Astrocyte (in vitro differentiated cells and primary cell): ENCODE data around the gene IL17RE. TPM values are rescaled to one million over a fixed set of nuclear protein-coding genes. Genes with fewer than 3 reads are reported as not detected.
"Not testable (repeated sequence)": the region's sequence is repeated elsewhere in the genome, so short reads cannot be mapped to it uniquely, and the experiment has no call there.

ENCODE experiments used
- DNase-seq: peaks from one replicate; pipeline ENCODE4 v3.0.0-alpha.2; 2010; ENCODE audit warnings: low read depth
- FAIRE-seq: peaks from 2 replicates; lab custom pipeline; 2011; peaks lifted over from hg19 to GRCh38; lab: Jason Lieb, UNC
- H2AFZ ChIP-seq: 2 replicates; pipeline ENCODE4 v1.6.0; 2012; ENCODE audit warnings: low read depth, low read length, inconsistent platforms
- H3K27ac ChIP-seq: 2 replicates; pipeline ENCODE4 v1.5.1; 2011; ENCODE audit warnings: low read depth, low read length, inconsistent platforms
- H3K27me3 ChIP-seq: 2 replicates; pipeline ENCODE4 v1.6.0; 2011; ENCODE audit warnings: low read length, inconsistent platforms; ENCODE audit not compliant: insufficient read depth
- H3K36me3 ChIP-seq: 2 replicates; pipeline ENCODE4 v1.5.1; 2011; ENCODE audit warnings: low read length, inconsistent platforms; ENCODE audit not compliant: insufficient read depth
- H3K4me1 ChIP-seq: 2 replicates; pipeline ENCODE4 v1.5.1; 2011; ENCODE audit warnings: low read length, inconsistent platforms; ENCODE audit not compliant: insufficient read depth
- H3K4me2 ChIP-seq: 2 replicates; pipeline ENCODE4 v1.6.0; 2012; ENCODE audit warnings: low read length, inconsistent platforms
- H3K4me3 ChIP-seq: 2 replicates; pipeline ENCODE4 v1.5.1; 2011; ENCODE audit warnings: low read depth, mild to moderate bottlenecking, low read length, inconsistent platforms; ENCODE audit not compliant: insufficient read depth
- H3K79me2 ChIP-seq: 2 replicates; pipeline ENCODE4 v1.6.0; 2012; ENCODE audit warnings: mild to moderate bottlenecking, low read length, inconsistent platforms; ENCODE audit not compliant: insufficient read depth
- H3K9ac ChIP-seq: 2 replicates; pipeline ENCODE4 v1.6.0; 2012; ENCODE audit warnings: mild to moderate bottlenecking, low read length, inconsistent platforms
- H3K9me3 ChIP-seq: 2 replicates; pipeline ENCODE4 v1.5.1; 2012; ENCODE audit warnings: low read depth, mild to moderate bottlenecking, low read length, inconsistent platforms; ENCODE audit not compliant: insufficient read depth
- H4K20me1 ChIP-seq: 2 replicates; pipeline ENCODE4 v1.6.0; 2012; ENCODE audit warnings: low read length, inconsistent platforms; ENCODE audit not compliant: insufficient read depth
- H3K27ac Mint-ChIP-seq: one replicate; pipeline ENCODE4 v1.8.0; 2021; ENCODE audit warnings: mild to moderate bottlenecking, mixed read lengths; ENCODE audit not compliant: unreplicated experiment
- H3K27me3 Mint-ChIP-seq: one replicate; pipeline ENCODE4 v1.8.0; 2021; ENCODE audit warnings: low read depth, mixed read lengths; ENCODE audit not compliant: unreplicated experiment
- H3K36me3 Mint-ChIP-seq: one replicate; pipeline ENCODE4 v1.8.0; 2021; ENCODE audit warnings: low read depth, mixed read lengths; ENCODE audit not compliant: unreplicated experiment
- H3K4me1 Mint-ChIP-seq: one replicate; pipeline ENCODE4 v1.8.0; 2021; ENCODE audit warnings: low read depth, mixed read lengths; ENCODE audit not compliant: unreplicated experiment
- H3K4me3 Mint-ChIP-seq: one replicate; pipeline ENCODE4 v1.8.0; 2021; ENCODE audit warnings: mild to moderate bottlenecking, moderate library complexity, mixed read lengths; ENCODE audit not compliant: unreplicated experiment
- H3K9me3 Mint-ChIP-seq: one replicate; pipeline ENCODE4 v1.8.0; 2021; ENCODE audit warnings: mild to moderate bottlenecking, mixed read lengths; ENCODE audit not compliant: unreplicated experiment
- CTCF ChIP-seq: IDR thresholded peaks from 2 replicates; pipeline ENCODE4 v1.5.1; 2011; ENCODE audit warnings: low read depth, mild to moderate bottlenecking, inconsistent platforms, low read length, moderate library complexity; ENCODE audit not compliant: insufficient read depth
- EZH2 ChIP-seq: IDR thresholded peaks from 2 replicates; pipeline ENCODE4 v1.6.1; 2012; ENCODE audit warnings: mild to moderate bottlenecking, low read length, inconsistent platforms; ENCODE audit not compliant: insufficient read depth
- total RNA-seq: library from RNA; stranded (reverse); gene quantifications from 2 replicates; pipeline ENCODE4 v1.2.1, GENCODE V29; 2021

Gene IL17RE
- total RNA-seq, 1 donor from 2014 or later, result 4.6 TPM

GRCh38 chr3:9935966-9936510 lies 33.4 kb downstream of the IL17RE start:
- Histone ChIP-seq H3K79me2 (no peaks in the 10 kb centered on the region), H3K4me3 (no peak overlapping the region), H3K27me3 (no peaks in the 10 kb centered on the region), H3K27ac (no peak overlapping the region), H3K9me3 (no peaks in the 10 kb centered on the region), H3K4me1 (peaks cover 9% of the 10 kb centered on the region), H3K4me2 (no peak overlapping the region), H3K9ac (no peak overlapping the region), H4K20me1 (no peaks in the 10 kb centered on the region), H2AFZ (no peak overlapping the region), H3K36me3 (no peaks in the 10 kb centered on the region)
- FAIRE-seq (no peak), DNase-seq (no peak)
- Mint-ChIP-seq H3K4me1 (peaks cover 2% of the 10 kb centered on the region), H3K27ac (no peak overlapping the region), H3K36me3 (peaks cover 10% of the 10 kb centered on the region), H3K4me3 (no peak overlapping the region), H3K9me3 (no peaks in the 10 kb centered on the region), H3K27me3 (no peaks in the 10 kb centered on the region)
- TF ChIP-seq EZH2 (no peak), CTCF (no peak)

GRCh38 chr3:9937486-9938238 lies 35.0 kb downstream of the IL17RE start:
- H3K9ac ChIP-seq, result no peak overlapping the region
- peaks cover 7% of the 10 kb centered on the region for H3K4me1 ChIP-seq
- TF ChIP-seq EZH2 (no peak), CTCF (no peak)
- Mint-ChIP-seq H3K9me3 (no peaks in the 10 kb centered on the region), H3K27ac (no peak overlapping the region), H3K4me3 (no peak overlapping the region), H3K36me3 (peaks cover 8% of the 10 kb centered on the region), H3K4me1 (peaks cover 2% of the 10 kb centered on the region), H3K27me3 (no peaks in the 10 kb centered on the region)
- H3K27ac ChIP-seq, result no peak overlapping the region
- no peaks in the 10 kb centered on the region for H3K79me2 ChIP-seq
- DNase-seq, result no peak
- no peaks in the 10 kb centered on the region for H3K36me3 ChIP-seq
- H2AFZ ChIP-seq, result no peak overlapping the region
- no peak overlapping the region for H3K4me3 ChIP-seq
- no peaks in the 10 kb centered on the region for H4K20me1 ChIP-seq
- H3K27me3 ChIP-seq, result no peaks in the 10 kb centered on the region
- FAIRE-seq, result no peak
- no peak overlapping the region for H3K4me2 ChIP-seq
- H3K9me3 ChIP-seq, result no peaks in the 10 kb centered on the region

- Histone ChIP-seq H3K36me3 (no peaks in the 10 kb centered on the region), H4K20me1 (no peaks in the 10 kb centered on the region), H3K9ac (no peak overlapping the region), H3K4me2 (no peak overlapping the region), H3K79me2 (no peaks in the 10 kb centered on the region), H2AFZ (no peak overlapping the region), H3K9me3 (no peaks in the 10 kb centered on the region), H3K4me3 (no peak overlapping the region), H3K27me3 (no peaks in the 10 kb centered on the region), H3K27ac (no peak overlapping the region), H3K4me1 (peaks cover 7% of the 10 kb centered on the region)
- no peaks in the 10 kb centered on the region for H3K9me3 Mint-ChIP-seq
- FAIRE-seq, result no peak
- H3K36me3 Mint-ChIP-seq, result peaks cover 16% of the 10 kb centered on the region
- H3K4me1 Mint-ChIP-seq, result peaks cover 2% of the 10 kb centered on the region
- no peak overlapping the region for H3K4me3 Mint-ChIP-seq
- no peak for DNase-seq
- no peaks in the 10 kb centered on the region for H3K27me3 Mint-ChIP-seq
- H3K27ac Mint-ChIP-seq, result no peak overlapping the region
- TF ChIP-seq CTCF, result no peak
- TF ChIP-seq EZH2, result no peak
These were observed 36.3 kb downstream of the IL17RE start for GRCh38 chr3:9938966-9939365.

- not testable (repeated sequence) for H3K9me3 Mint-ChIP-seq, H3K27ac Mint-ChIP-seq, H3K4me2 ChIP-seq, DNase-seq, H3K9ac ChIP-seq, H4K20me1 ChIP-seq, H3K36me3 ChIP-seq, H2AFZ ChIP-seq, H3K27me3 Mint-ChIP-seq, H3K79me2 ChIP-seq, FAIRE-seq, H3K4me3 Mint-ChIP-seq, H3K27ac ChIP-seq, H3K4me1 Mint-ChIP-seq, H3K4me3 ChIP-seq, H3K27me3 ChIP-seq, H3K9me3 ChIP-seq, H3K4me1 ChIP-seq
- peaks cover 20% of the 10 kb centered on the region for H3K36me3 Mint-ChIP-seq
These were observed 37.3 kb downstream of the IL17RE start for GRCh38 chr3:9939906-9940305.
